PFSK-1 (cell line): ENCODE results near the gene ARHGAP27.

Experiments
- POLR2AphosphoS5 ChIP-seq: IDR thresholded peaks from 2 replicates; pipeline ENCODE4 v1.6.1; 2012; ENCODE audit warnings: low read depth, mild to moderate bottlenecking, control low read depth, low read length, moderate library complexity
- TAF1 ChIP-seq: IDR thresholded peaks from 2 replicates; pipeline ENCODE4 v1.6.1; 2012; ENCODE audit warnings: low read length, control low read depth, borderline replicate concordance; ENCODE audit not compliant: insufficient read depth

GRCh38 chr17:45428050-45428617 is 4.5 kb downstream of the ARHGAP27 start:
- TF ChIP-seq POLR2AphosphoS5 (no peak), TAF1 (no peak)
